Fibroblast of mammary gland (primary cell): Measurements from ENCODE around the gene NFATC1.

Experiments used
- DNase-seq: peaks from one replicate; pipeline ENCODE4 v3.0.0-alpha.2; 2010; ENCODE audit warnings: low read depth
- H3K4me3 ChIP-seq: 2 replicates; pipeline ENCODE4 v1.5.1; 2011; ENCODE audit warnings: low read depth, mild to moderate bottlenecking, low read length, moderate library complexity; ENCODE audit not compliant: control insufficient read depth
- TF ChIP-seq, protein P1 (sequence below): conservative IDR thresholded peaks from 2 replicates; pipeline ENCODE4 v1.5.1; 2011; ENCODE audit warnings: low read depth, low read length, inconsistent platforms; ENCODE audit not compliant: control insufficient read depth, insufficient read depth

The NFATC1 gene

DNA sequence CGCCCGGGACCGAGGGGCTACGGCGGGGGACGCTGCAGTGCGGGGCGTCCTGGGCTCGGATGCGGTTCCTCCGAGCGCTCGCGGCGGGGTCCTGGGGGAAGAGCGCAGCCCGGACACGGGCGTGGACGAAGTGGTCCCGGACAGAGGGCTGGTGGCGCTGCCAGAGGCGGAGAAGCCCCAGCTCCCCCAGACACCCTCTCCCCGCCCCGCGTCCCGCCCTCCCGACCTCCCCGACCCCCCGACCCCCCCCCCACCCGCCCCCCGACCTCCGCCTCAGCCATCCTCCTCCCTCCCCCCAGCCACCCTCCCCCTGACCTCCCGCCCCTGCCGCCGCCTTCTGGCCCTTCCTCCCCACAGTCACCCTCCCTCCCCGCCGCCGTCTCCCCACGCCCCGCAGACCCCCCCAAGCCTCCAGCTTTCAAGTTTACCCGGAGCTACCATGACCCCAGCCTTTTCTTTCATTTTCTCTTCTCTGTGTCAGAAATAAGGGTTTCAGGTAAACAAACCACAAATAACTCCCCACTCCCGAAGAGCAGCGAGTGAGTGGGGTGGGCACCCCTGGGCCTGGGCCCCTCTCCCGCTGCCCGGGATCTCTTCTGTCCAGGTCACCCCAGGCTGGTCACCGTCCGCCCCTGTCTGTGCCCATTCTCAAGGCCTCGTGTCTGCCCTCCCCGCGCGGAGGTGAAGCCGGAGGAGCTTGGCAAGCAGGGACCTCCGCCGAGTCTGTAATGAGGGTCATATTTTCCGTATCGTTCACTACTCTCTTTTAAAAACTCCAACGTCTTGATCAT is 5.1 kb downstream of the NFATC1 start:
- H3K4me3 ChIP-seq: peak overlapping the region; percentile 40
- DNase-seq: no peak
- TF ChIP-seq, protein P1, sequence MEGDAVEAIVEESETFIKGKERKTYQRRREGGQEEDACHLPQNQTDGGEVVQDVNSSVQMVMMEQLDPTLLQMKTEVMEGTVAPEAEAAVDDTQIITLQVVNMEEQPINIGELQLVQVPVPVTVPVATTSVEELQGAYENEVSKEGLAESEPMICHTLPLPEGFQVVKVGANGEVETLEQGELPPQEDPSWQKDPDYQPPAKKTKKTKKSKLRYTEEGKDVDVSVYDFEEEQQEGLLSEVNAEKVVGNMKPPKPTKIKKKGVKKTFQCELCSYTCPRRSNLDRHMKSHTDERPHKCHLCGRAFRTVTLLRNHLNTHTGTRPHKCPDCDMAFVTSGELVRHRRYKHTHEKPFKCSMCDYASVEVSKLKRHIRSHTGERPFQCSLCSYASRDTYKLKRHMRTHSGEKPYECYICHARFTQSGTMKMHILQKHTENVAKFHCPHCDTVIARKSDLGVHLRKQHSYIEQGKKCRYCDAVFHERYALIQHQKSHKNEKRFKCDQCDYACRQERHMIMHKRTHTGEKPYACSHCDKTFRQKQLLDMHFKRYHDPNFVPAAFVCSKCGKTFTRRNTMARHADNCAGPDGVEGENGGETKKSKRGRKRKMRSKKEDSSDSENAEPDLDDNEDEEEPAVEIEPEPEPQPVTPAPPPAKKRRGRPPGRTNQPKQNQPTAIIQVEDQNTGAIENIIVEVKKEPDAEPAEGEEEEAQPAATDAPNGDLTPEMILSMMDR: no peak

DNA sequence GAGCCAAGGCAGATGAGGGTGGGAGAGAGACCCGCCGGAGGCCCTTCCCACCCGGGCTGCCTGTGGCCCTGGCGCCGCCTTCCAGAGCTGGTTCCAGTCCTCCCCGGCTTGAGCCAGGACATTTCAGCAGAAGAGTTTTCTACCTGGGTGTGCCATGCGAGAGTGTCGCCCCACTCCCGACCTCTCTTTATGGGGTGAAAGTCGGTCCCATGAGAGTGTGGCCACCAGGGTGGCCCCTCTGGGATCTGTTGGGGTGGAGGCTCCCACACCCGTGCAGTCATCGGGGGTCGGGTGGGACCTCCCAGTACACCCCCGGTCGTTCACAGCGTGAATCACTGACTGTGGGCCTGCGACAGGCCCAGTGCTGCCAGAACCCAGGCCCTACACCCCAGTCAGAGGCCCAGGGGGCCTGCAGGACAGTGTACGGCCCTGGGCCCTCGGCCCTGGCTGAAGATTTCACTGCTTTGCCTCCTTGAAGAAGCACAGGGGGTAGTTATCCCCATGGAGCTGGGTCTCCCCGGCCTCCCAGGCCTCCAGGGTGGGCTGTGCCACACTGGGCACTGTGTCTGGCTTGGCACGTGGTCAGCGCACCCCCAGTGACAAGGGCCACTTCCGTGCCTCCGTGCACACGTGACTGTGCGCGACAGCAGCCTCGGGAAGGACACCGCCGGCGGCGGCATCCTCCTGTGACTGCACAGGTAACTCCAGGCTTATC is 5.9 kb downstream of the NFATC1 start:
- TF ChIP-seq, protein P1: no peak
- DNase-seq: no peak
- H3K4me3 ChIP-seq: no peak overlapping the region

DNA sequence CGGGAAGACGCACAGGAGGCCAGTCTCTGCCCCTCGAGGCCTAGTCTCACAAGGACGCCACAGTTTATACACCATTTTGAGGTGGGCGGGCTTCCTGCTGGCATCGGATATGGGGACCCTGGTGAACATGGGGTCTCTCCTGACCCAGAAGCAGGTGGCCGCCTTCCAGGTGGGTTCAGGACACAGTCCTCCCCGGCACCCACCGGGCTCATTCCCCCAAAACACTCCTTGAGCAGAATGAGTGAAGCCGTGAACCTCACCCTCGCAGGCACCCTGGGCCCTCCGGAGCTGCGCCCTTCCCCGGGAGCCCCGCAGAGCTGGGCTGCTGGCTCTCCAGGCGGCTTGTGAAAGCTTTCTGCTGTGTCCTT is 6.5 kb downstream of the NFATC1 start:
- DNase-seq: no peak
- TF ChIP-seq, protein P1: no peak
- H3K4me3 ChIP-seq: no peak overlapping the region

DNA sequence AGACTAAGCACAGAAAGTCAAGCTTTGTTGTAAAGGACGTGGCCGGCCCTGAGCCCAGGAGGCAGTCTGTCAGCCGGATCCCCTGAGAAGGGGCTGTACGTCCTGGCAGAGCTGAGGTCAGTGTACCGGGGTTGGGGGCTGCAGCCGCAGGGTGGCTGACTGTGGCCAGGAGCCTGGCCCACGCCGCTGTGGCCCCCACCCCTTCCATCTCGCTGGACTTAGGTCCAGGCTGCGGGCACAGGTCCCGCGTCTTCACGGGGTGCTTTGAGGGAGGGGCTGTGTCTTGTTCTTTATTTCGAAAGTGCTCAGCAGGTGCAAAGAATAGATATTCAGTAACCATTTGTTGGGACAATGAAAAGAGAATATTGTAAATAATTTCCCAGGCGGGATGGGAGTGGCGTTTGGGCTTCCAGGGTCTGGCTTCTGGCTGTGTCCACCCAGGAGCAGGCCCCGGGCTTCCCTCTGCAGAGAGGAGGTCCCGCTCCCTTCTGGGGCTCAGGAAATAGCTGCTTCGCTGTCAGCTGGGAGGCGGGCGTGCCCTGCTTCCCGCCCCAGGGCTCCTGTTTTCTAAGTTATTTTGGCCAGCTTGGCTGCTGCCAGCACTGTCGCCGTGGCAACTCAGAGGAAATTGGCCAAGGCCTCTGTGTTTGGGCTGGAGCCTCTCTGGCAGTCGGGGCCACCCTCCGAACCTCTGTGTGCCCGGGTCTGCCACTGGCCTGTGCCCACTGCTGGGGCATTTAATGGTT is 7.4 kb downstream of the NFATC1 start:
- H3K4me3 ChIP-seq: no peak overlapping the region
- no peak for DNase-seq
- TF ChIP-seq, protein P1: no peak

DNA sequence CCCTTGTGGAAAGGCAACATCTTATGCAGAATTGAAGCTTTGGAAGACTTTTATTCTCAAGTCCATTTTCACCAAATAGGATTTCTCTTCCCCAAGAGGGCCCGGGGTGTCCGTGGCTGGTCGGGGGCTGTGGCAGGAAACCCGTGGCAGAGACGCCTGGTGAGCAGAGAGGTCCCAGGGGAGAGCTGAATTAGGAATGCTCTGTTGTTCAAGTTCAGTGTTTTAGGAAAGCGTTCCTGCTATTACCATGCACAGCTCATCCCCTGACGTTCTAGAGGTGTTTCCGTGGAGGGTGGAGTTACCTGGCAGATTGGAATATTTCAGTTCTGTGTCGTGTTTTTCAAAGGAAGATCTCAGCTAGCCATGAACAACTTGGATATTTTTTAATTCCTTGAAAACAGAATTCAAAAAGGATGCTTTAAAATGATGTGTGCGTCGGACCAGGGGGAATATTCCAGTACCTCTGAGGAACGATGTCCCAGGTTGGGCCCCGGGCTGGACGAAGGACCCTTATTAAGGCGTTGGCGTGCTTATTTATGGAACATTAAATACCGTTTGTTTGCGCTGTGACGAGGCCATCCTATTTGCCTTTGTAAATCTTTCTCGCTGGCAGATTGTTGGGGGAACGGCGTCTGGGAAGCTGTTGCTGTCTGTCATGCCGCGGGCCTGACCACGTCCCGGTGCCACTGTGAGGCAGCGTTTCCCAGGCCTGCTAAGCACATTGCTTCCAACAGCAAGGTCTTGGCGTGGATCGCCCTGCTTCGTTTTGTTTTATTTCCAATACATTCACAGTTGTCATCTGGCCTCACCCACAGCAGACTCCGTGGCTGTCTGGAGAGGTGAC is 8.2 kb downstream of the NFATC1 start:
- no peak for DNase-seq
- TF ChIP-seq, protein P1: no peak
- H3K4me3 ChIP-seq: no peak overlapping the region

DNA sequence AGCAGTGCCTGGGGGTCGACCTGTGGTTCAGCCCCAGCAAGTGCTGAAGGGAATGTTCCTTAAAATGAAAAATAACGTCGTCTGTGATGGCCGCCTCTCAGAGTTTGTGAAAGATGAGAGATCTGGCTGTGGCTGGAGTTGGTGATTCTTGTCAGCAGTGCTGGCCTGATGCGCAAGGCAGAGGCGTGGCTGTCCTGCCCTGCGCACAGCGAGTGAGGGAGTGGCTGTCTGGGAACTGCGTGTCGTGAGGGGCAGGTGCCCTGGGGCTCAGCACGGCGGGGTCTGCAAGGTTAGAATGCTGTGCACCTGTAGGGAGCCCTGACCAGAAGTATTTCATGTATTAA is 8.8 kb downstream of the NFATC1 start:
- H3K4me3 ChIP-seq: no peak overlapping the region
- no peak for DNase-seq
- TF ChIP-seq, protein P1: no peak
